IPS-20b (cell line): Measurements from ENCODE around the gene UBR2.
A peak's percentile ranks its signal among the peaks of the same experiment; 100 is the strongest.
"Not testable (repeated sequence)": the region's sequence is repeated elsewhere in the genome, so short reads cannot be mapped to it uniquely, and the experiment has no call there.

Source experiments
- H3K27ac ChIP-seq: one replicate; pipeline ENCODE4 v1.5.1; 2013; ENCODE audit warnings: low read length
- H3K27me3 ChIP-seq: 2 replicates; pipeline ENCODE4 v1.6.1; 2013; ENCODE audit warnings: mild to moderate bottlenecking, low read length, inconsistent platforms; ENCODE audit not compliant: insufficient read depth
- H3K36me3 ChIP-seq: 2 replicates; pipeline ENCODE4 v1.6.1; 2013; ENCODE audit warnings: low read depth, mild to moderate bottlenecking, inconsistent platforms, low read length, moderate library complexity; ENCODE audit not compliant: insufficient read depth
- H3K4me1 ChIP-seq: 2 replicates; pipeline ENCODE4 v1.6.1; 2013; ENCODE audit warnings: mild to moderate bottlenecking, control low read depth, inconsistent platforms, low read length, moderate library complexity; ENCODE audit not compliant: insufficient read depth
- H3K4me3 ChIP-seq: 2 replicates; pipeline ENCODE4 v1.5.1; 2013; ENCODE audit warnings: mild to moderate bottlenecking, low read length, inconsistent platforms
- H3K9ac ChIP-seq: 2 replicates; pipeline ENCODE4 v1.6.1; 2013; ENCODE audit warnings: low read depth, mild to moderate bottlenecking, inconsistent platforms, low read length, moderate library complexity
- H3K9me3 ChIP-seq: 2 replicates; pipeline ENCODE4 v1.6.1; 2013; ENCODE audit warnings: mild to moderate bottlenecking, low read depth, low read length, inconsistent platforms; ENCODE audit not compliant: insufficient read depth

UBR2 gene

DNA sequence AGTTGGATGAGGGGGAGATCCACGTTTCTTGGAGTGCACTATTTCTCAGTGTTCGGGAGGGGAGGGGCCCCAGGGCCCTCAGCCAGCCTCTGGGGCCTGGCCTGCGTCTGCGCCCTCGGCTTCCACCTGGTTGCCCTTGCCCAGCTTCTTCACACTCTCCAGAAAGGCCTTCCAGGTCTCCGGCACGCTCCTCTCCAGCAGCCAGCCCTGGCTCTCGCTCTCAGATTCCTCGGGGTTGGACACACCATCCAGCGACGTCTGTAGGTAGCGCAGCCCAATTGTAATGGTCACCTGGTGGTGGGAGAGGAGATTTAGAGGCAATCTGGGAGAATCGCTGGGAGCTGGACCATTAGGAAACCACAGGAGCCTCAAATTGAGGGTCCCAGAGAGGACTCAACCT, 134.4 kb downstream of the UBR2 start:
- H3K27ac ChIP-seq, result no peak overlapping the region
- no peaks in the 10 kb centered on the region for H3K4me1 ChIP-seq
- H3K36me3 ChIP-seq, result peaks cover 11% of the 10 kb centered on the region
- no peaks in the 10 kb centered on the region for H3K9me3 ChIP-seq
- H3K4me3 ChIP-seq, result no peak overlapping the region
- H3K27me3 ChIP-seq, result no peaks in the 10 kb centered on the region
- H3K9ac ChIP-seq, result no peak overlapping the region

DNA sequence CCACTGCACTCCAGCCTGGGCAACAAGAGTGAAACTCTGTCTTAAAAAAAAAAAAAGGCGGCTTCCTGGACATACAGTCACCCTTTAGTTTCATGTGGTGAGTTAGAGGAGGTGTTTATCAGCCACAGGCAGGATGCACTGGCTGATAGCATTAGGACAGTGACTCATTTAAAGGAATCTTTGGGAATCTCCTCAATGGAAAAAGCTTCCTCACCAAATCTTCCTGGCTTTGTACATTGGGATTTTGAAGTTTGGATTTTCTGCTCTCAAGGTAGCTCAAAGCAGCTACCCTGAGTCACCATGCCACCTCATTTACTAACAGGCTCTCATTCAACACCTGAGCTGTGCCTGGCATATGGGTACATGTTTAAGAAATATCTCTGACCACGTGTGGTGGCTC, 138.4 kb downstream of the UBR2 start:
- H3K27me3 ChIP-seq, result no peaks in the 10 kb centered on the region
- H3K9me3 ChIP-seq, result no peaks in the 10 kb centered on the region
- H3K9ac ChIP-seq, result no peak overlapping the region
- no peak overlapping the region for H3K27ac ChIP-seq
- H3K4me3 ChIP-seq, result no peak overlapping the region
- H3K36me3 ChIP-seq, result no peaks in the 10 kb centered on the region
- H3K4me1 ChIP-seq, result no peaks in the 10 kb centered on the region

DNA sequence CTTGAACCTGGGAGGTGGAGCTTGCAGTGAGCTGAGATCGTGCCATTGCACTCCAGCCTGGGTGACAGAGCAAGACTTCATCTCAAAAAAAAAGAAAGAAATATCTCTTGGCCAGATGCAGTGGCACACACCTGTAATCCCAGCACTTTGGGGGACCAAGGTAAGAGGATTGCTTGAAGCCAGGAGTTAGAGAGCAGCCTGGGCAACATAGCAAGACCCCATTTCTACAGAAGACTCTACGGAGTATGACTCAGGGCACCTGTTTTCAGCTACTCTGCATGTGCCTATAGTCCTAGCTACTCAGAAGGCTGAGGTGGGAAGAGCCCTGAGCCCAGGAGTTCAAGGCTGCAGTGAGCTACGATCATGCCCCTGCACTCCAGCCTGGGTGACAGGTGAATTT, 139.0 kb downstream of the UBR2 start:
- H3K27me3 ChIP-seq, H3K4me1 ChIP-seq, H3K27ac ChIP-seq, H3K36me3 ChIP-seq, H3K4me3 ChIP-seq, H3K9ac ChIP-seq, H3K9me3 ChIP-seq: not testable (repeated sequence)

DNA sequence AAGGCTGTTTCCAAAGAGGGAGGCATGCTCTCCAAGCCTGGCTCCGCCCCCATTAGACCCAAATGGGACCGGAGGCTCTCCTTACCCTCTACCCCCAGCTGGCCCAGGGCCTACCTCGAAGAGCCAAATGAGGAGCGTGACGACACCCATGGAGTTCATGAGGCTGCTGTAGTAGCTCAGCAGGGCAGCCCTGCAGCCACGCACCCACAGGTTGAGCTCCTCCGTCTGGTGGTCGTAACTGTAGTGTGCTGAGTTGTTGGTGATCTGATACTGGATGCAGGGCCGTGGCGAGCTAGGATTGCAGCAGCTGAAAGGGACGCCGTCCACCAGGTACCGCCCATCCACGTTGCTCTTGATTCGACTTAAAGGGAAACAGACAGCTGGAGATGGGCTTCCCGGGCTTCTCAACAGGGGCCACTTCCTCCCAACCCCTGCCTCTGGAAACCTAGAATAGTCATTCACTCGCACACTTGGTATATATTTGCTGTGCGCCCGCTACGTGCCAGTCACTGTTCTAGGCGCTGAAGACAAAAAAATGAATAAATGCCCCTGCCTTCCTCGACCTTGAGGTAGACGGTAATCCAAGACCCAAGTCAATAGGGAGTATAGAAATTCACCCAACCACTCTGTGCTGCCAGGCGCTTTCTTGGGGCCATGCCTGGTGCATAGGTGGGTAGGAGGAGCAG, 140.6 kb downstream of the UBR2 start:
- H3K27ac ChIP-seq, result no peak overlapping the region
- peak overlapping the region; percentile 69; the same call in 1 of the 2 replicates for H3K9ac ChIP-seq
- H3K36me3 ChIP-seq, result no peaks in the 10 kb centered on the region
- no peaks in the 10 kb centered on the region for H3K9me3 ChIP-seq
- H3K4me3 ChIP-seq, result peak overlapping the region; percentile 78
- H3K4me1 ChIP-seq, result no peaks in the 10 kb centered on the region
- H3K27me3 ChIP-seq, result no peaks in the 10 kb centered on the region

DNA sequence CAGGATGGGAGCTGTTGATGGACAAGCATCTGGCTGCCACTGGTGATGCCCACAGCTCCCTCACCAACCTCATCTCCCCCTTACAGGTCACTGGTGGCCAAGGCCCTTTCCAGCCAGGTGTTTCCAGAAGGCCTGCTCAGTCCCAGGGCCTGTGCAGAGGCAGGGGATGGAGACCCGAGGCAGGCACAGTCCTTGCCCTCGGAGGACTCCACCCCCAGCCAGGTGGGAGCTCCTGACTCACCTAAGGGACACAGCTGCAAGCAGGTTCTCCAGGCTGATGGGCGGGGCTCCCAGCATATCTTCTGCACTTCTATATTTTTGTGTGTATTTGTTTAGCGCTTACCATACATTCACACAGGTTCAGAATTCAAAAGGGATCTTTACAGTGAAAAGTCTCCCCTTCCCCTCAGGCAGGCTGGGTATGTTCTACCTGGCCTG, 141.1 kb downstream of the UBR2 start:
- Histone ChIP-seq H3K9ac (no peak overlapping the region), H3K27ac (no peak overlapping the region), H3K9me3 (no peaks in the 10 kb centered on the region), H3K4me3 (peak overlapping the region; percentile 78; the same call in 1 of the 2 replicates), H3K4me1 (peaks cover under 1% of the 10 kb centered on the region; the same call in 1 of the 2 replicates), H3K27me3 (no peaks in the 10 kb centered on the region), H3K36me3 (no peaks in the 10 kb centered on the region)

DNA sequence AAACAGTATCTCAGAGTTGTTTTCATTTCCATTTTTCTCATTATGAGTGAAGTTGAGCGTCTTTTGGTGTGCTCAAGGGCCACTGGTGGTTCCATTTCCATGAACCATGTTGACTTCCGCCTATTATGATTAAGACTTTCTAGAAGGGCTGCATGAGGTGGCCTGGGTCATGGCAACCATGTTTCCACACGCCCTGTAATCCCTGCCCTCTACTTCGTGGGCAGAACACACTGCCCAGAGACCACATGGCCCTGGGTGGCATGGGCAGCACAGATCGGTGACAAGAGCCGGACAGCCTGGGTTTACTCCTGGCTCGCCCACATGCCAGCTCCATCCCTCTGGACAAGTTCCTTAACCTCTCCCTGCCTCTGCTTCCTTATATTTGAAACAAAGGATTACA, 143.8 kb downstream of the UBR2 start:
- H3K9me3 ChIP-seq, result peaks cover 15% of the 10 kb centered on the region
- no peak overlapping the region for H3K4me3 ChIP-seq
- no peaks in the 10 kb centered on the region for H3K27me3 ChIP-seq
- H3K9ac ChIP-seq, result no peak overlapping the region
- peaks cover 3% of the 10 kb centered on the region; the same call in 1 of the 2 replicates for H3K4me1 ChIP-seq
- no peak overlapping the region for H3K27ac ChIP-seq
- no peaks in the 10 kb centered on the region for H3K36me3 ChIP-seq

DNA sequence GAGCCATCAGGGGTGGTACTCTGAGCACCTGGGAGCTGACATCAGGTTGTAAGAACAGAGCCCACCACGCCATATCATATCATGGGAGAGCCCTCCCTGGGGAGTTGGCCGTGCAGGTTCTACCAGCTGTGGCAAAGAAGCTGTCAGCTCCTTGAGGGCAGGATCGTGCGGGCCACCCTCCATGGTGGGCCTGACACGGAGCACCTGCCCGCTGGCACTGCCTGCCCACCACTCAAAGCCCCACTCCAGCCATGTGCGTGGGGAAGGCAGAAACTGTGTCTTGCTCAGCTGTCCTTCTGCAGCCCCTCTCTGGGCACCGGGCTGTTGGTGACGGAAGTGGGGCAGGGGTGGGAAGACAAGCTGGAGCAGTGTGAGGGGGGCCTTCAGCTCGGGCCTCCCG, 144.3 kb downstream of the UBR2 start:
- no peak overlapping the region for H3K4me3 ChIP-seq
- no peak overlapping the region for H3K27ac ChIP-seq
- no peaks in the 10 kb centered on the region for H3K27me3 ChIP-seq
- H3K4me1 ChIP-seq, result peaks cover 3% of the 10 kb centered on the region; the same call in 1 of the 2 replicates
- no peak overlapping the region for H3K9ac ChIP-seq
- H3K9me3 ChIP-seq, result peaks cover 15% of the 10 kb centered on the region
- no peaks in the 10 kb centered on the region for H3K36me3 ChIP-seq

DNA sequence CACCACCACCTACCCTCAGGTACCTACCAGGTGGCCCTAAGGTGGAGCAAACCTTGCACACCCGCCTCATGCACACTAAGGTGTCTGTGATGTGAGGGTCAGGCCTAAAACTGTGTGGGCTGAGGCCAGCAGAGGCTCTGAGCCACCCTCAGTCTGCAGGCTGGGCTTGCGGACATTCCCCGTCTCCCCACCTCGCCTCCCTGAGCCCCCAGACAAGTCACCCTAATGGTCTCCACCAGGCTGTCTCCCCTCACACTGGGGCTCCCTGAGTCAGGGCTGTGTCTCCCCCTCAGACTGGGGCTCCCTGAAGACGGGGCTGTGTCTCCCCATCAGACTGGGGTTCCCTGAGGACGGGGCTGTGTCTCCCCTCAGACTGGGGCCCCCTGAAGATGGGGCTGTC, 146.0 kb downstream of the UBR2 start:
- H3K27ac ChIP-seq, result peak overlapping the region; percentile 36
- no peaks in the 10 kb centered on the region for H3K36me3 ChIP-seq
- H3K9me3 ChIP-seq, result peaks cover 15% of the 10 kb centered on the region
- no peak overlapping the region for H3K9ac ChIP-seq
- no peak overlapping the region for H3K4me3 ChIP-seq
- H3K27me3 ChIP-seq, result no peaks in the 10 kb centered on the region
- H3K4me1 ChIP-seq, result peaks cover 3% of the 10 kb centered on the region; the same call in 1 of the 2 replicates

DNA sequence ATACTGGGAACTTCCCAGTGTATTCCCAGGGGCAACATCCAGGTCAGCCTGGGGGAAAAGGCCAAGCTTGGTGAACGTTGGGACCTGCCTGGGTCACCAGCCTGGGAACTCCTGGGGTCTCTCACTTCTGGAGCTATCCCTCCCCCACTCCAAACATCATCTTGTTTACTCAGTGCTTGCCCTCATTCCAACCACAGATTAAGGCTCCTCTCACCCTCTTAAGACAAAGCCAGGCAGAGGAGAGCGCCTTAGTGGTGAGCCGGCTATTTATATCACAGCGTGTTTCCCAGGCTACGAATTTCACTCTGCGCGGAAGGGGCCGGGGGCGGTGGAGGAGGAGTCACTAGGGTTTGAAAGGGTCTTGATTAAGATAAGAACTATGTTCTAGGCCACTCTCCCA, 146.5 kb downstream of the UBR2 start:
- no peak overlapping the region for H3K4me3 ChIP-seq
- H3K4me1 ChIP-seq, result peaks cover 3% of the 10 kb centered on the region; the same call in 1 of the 2 replicates
- H3K27me3 ChIP-seq, result no peaks in the 10 kb centered on the region
- H3K9ac ChIP-seq, result no peak overlapping the region
- H3K9me3 ChIP-seq, result peaks cover 15% of the 10 kb centered on the region
- H3K27ac ChIP-seq, result no peak overlapping the region
- H3K36me3 ChIP-seq, result no peaks in the 10 kb centered on the region

DNA sequence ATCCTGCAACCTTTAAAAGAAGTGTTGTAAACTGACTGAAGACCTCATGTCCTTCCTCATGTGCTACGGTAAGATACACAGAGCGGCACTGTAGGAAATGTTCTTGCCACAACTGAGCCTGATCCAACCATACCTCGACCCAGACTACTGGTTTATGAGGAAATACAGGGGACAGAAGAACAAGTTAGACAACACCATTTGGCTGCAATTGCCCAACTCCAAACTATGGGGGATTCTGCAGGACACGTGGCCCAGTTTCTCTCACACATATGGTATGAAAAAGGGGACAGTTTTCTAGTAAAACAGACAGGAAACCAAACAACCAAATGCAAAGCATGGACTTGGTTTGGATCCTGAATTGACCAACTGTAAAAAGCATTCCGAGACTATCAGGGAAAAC, 148.1 kb downstream of the UBR2 start:
- Histone ChIP-seq H3K27ac (no peak overlapping the region), H3K4me1 (peaks cover 3% of the 10 kb centered on the region; the same call in 1 of the 2 replicates), H3K27me3 (no peaks in the 10 kb centered on the region), H3K4me3 (no peak overlapping the region), H3K36me3 (no peaks in the 10 kb centered on the region), H3K9me3 (peaks cover 15% of the 10 kb centered on the region), H3K9ac (no peak overlapping the region)

DNA sequence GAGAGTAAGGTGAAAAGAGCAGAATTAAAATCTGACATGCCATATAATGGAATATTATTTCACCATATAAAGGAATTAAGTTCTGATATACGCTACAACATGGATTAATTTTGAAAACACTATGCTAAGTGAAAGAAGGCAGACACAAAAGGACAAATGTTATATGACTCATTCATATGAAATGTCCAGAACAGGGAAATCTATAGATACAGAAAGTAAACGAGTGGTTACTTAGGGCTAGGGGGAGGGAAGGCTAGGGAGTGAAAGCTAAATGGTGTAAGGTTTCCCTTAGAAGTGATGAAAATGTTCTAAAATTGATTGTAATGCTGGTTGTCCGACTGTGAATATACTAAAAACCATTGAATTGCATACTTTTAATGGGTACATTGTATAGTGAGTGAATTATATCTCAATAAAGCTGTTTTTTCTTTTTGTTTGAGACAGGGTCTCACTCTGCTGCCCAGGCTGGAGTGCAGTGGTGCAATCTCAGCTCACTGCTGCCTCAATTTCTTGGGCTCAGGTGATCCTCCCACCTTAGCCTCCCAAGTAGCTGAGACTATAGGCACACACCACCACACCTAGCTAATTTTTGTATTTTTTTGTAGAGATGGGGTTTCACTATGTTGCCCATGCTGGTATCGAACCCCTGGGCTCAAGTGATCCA, 150.4 kb downstream of the UBR2 start:
- H3K27ac ChIP-seq, result no peak overlapping the region
- no peaks in the 10 kb centered on the region for H3K27me3 ChIP-seq
- peaks cover 15% of the 10 kb centered on the region for H3K9me3 ChIP-seq
- no peak overlapping the region for H3K9ac ChIP-seq
- H3K36me3 ChIP-seq, result no peaks in the 10 kb centered on the region
- no peak overlapping the region for H3K4me3 ChIP-seq
- peaks cover 3% of the 10 kb centered on the region; the same call in 1 of the 2 replicates for H3K4me1 ChIP-seq

DNA sequence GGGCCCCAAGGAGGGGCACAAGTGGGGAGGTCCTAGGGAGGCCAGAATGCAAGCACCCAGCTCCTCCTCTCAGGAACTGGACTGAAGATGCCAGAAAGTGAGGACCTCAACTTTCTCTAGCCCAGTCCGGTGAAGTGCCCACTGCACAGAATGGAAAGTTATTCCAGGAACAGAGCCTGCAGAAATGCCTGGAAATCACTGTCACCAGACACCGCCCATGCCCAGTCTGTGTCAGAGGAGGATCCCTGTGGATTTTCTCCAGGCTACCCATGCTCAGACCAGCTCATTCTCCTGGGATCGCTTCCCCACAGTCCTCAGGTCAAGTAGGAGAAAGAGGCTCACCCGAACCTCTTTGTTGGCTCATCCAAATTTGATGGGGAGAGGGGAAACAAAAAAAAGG, 152.0 kb downstream of the UBR2 start:
- H3K27me3 ChIP-seq, result no peaks in the 10 kb centered on the region
- no peak overlapping the region for H3K9ac ChIP-seq
- H3K4me1 ChIP-seq, result no peaks in the 10 kb centered on the region; the same call in 1 of the 2 replicates
- H3K4me3 ChIP-seq, result no peak overlapping the region
- no peak overlapping the region for H3K27ac ChIP-seq
- peaks cover 15% of the 10 kb centered on the region for H3K9me3 ChIP-seq
- no peaks in the 10 kb centered on the region for H3K36me3 ChIP-seq
